HepG2 (cell line): Measurements from ENCODE around the gene HPS1. TPM values are rescaled to one million over a fixed set of nuclear protein-coding genes. Genes with fewer than 3 reads are reported as not detected.

Experiments
- ARNTL ChIP-seq: sonication (generic); formaldehyde crosslinking; IDR thresholded peaks from 2 replicates; pipeline ENCODE4 v1.4.0; 2020; ENCODE audit warnings: mild to moderate bottlenecking, missing genetic modification reagents
- HBP1 ChIP-seq: IDR thresholded peaks from 2 replicates; pipeline ENCODE4 v1.6.1; 2016; ENCODE audit warnings: low read depth, control low read depth
- HOXA9 ChIP-seq: sonication (generic); formaldehyde crosslinking; IDR thresholded peaks from 2 replicates; pipeline ENCODE4 v1.8.1; 2022; ENCODE audit warnings: missing genetic modification reagents, mild to moderate bottlenecking, moderate library complexity, borderline replicate concordance
- KDM2A ChIP-seq: sonication (generic); formaldehyde crosslinking; IDR thresholded peaks from 2 replicates; pipeline ENCODE4 v1.4.0; 2020; ENCODE audit warnings: low read depth, missing genetic modification reagents, borderline replicate concordance
- MAF1 ChIP-seq: sonication (generic); formaldehyde crosslinking; IDR thresholded peaks from 2 replicates; pipeline ENCODE4 v1.5.0; 2020; ENCODE audit warnings: missing genetic modification reagents, borderline replicate concordance
- MATR3 ChIP-seq: sonication (generic); formaldehyde crosslinking; IDR thresholded peaks from 2 replicates; pipeline ENCODE4 v1.4.0; 2020; ENCODE audit warnings: missing genetic modification reagents
- MXD4 ChIP-seq: IDR thresholded peaks from 2 replicates; pipeline ENCODE4 v1.6.1; 2016; ENCODE audit warnings: mild to moderate bottlenecking, missing biosample characterization, missing genetic modification reagents
- MYPOP ChIP-seq: sonication (generic); formaldehyde crosslinking; IDR thresholded peaks from 2 replicates; pipeline ENCODE4 v1.8.1; 2023; ENCODE audit warnings: mild to moderate bottlenecking, moderate library complexity, missing genetic modification reagents
- NR2C2 ChIP-seq: sonication (generic); formaldehyde crosslinking; IDR thresholded peaks from 2 replicates; pipeline ENCODE4 v1.4.0; 2020; ENCODE audit warnings: missing genetic modification reagents, mild to moderate bottlenecking, moderate library complexity, borderline replicate concordance
- PAX8 ChIP-seq: sonication (generic); formaldehyde crosslinking; IDR thresholded peaks from 2 replicates; pipeline ENCODE4 v1.8.0; 2022; ENCODE audit warnings: mild to moderate bottlenecking, missing genetic modification reagents, borderline replicate concordance
- RFX3 ChIP-seq: IDR thresholded peaks from 2 replicates; pipeline ENCODE4 v1.6.1; 2016; ENCODE audit warnings: missing biosample characterization, missing genetic modification reagents
- TBX2 ChIP-seq: sonication (generic); formaldehyde crosslinking; IDR thresholded peaks from 2 replicates; pipeline ENCODE4 v1.5.0; 2020; ENCODE audit warnings: missing genetic modification reagents, mild to moderate bottlenecking, borderline replicate concordance
- ZBTB20 ChIP-seq: sonication (generic); formaldehyde crosslinking; IDR thresholded peaks from 2 replicates; pipeline ENCODE4 v1.8.1; 2023; ENCODE audit warnings: missing genetic modification reagents, low read depth, mild to moderate bottlenecking, borderline replicate concordance
- ZBTB42 ChIP-seq: sonication (generic); formaldehyde crosslinking; IDR thresholded peaks from 2 replicates; pipeline ENCODE4 v1.5.0; 2020; ENCODE audit warnings: mild to moderate bottlenecking, missing genetic modification reagents
- ZFP1 ChIP-seq: IDR thresholded peaks from 2 replicates; pipeline ENCODE4 v1.6.1; 2016
- ZFP62 ChIP-seq: sonication (generic); formaldehyde crosslinking; IDR thresholded peaks from 2 replicates; pipeline ENCODE4 v1.4.0; 2020; ENCODE audit warnings: missing genetic modification reagents
- ZFP91 ChIP-seq: sonication (generic); formaldehyde crosslinking; IDR thresholded peaks from 2 replicates; pipeline ENCODE4 v1.9.0; 2022; ENCODE audit warnings: missing genetic modification reagents, mild to moderate bottlenecking, borderline replicate concordance
- ZMYM2 ChIP-seq: sonication (generic); formaldehyde crosslinking; IDR thresholded peaks from 2 replicates; pipeline ENCODE4 v1.8.0; 2022; ENCODE audit warnings: mild to moderate bottlenecking, missing genetic modification reagents
- ZNF205 ChIP-seq: IDR thresholded peaks from 2 replicates; pipeline ENCODE4 v1.6.1; 2018; ENCODE audit warnings: missing biosample characterization, missing genetic modification reagents
- ZNF33B ChIP-seq: sonication (generic); formaldehyde crosslinking; IDR thresholded peaks from 2 replicates; pipeline ENCODE4 v1.5.1; 2020; ENCODE audit warnings: mild to moderate bottlenecking, missing genetic modification reagents
- ZNF577 ChIP-seq: sonication (generic); formaldehyde crosslinking; IDR thresholded peaks from 2 replicates; pipeline ENCODE4 v1.4.0; 2020; ENCODE audit warnings: mild to moderate bottlenecking, low read depth, missing genetic modification reagents, borderline replicate concordance
- ZNF605 ChIP-seq: sonication (generic); formaldehyde crosslinking; IDR thresholded peaks from 2 replicates; pipeline ENCODE4 v1.8.0; 2022; ENCODE audit warnings: mild to moderate bottlenecking, missing genetic modification reagents
- ZNF747 ChIP-seq: sonication (generic); formaldehyde crosslinking; IDR thresholded peaks from 2 replicates; pipeline ENCODE4 v1.8.1; 2023; ENCODE audit warnings: missing genetic modification reagents, mild to moderate bottlenecking, borderline replicate concordance
- ZNF775 ChIP-seq: sonication (generic); formaldehyde crosslinking; IDR thresholded peaks from 2 replicates; pipeline ENCODE4 v1.4.0; 2020; ENCODE audit warnings: missing genetic modification reagents, mild to moderate bottlenecking, moderate library complexity, borderline replicate concordance
- ZXDC ChIP-seq: sonication (generic); formaldehyde crosslinking; IDR thresholded peaks from 2 replicates; pipeline ENCODE4 v1.5.0; 2020; ENCODE audit warnings: mild to moderate bottlenecking, missing genetic modification reagents
- polyA plus RNA-seq, 8 experiments: library from polyadenylated mRNA; depleted of rRNA in 3 of 8; stranded (reverse) in 7 of 8; unstranded in 1 of 8; fragments of >200 nt; fragmentation: Illumina TruSeq in 4 of 8; extraction: Trizol in 4 of 8; gene quantifications; 2 replicates each; pipeline versions ENCODE4 v1.2.1 to v1.2.3, GENCODE V29; 2011 to 2016; ENCODE audit warnings: low read depth in 4 of 8, missing spikeins in 1 of 8, mixed read lengths in 1 of 8; ENCODE audit not compliant: insufficient read depth in 1 of 8
- total RNA-seq, 5 experiments: library from RNA; depleted of rRNA; stranded (reverse); fragments of >200 nt; fragmentation: Illumina TruSeq; extraction: Trizol; gene quantifications; 2 replicates each; pipeline ENCODE4 v1.2.3, GENCODE V29; 2016; ENCODE audit warnings: low read depth in 1 of 5

HPS1 gene
- total and polyA plus RNA-seq, 2 of the 13 experiments (the other 11 are each of a cell fraction or from before 2014, with no cell fraction given), result 24.6 to 25.8 TPM

GRCh38 chr10:98446661-98447221 is at the start of gene HPS1 (continued):
- TF ChIP-seq ZFP91 (no peak), PAX8 (CRISPR knock-in tag) (no peak), ZNF605 (no peak; the same call in 1 of the 2 replicates), TBX2 (CRISPR knock-in tag) (peak; percentile 39; the same call in 1 of the 2 replicates), ARNTL (CRISPR knock-in tag) (peak; percentile 98), ZBTB42 (CRISPR knock-in tag) (no peak), ZNF577 (CRISPR knock-in tag) (no peak), ZFP62 (CRISPR knock-in tag) (no peak), ZNF205 (no peak), ZFP1 (no peak), ZXDC (CRISPR knock-in tag) (no peak), ZMYM2 (CRISPR knock-in tag) (peak; percentile 88), MAF1 (CRISPR knock-in tag) (no peak), ZBTB20 (CRISPR knock-in tag) (peak; percentile 50; the same call in 1 of the 2 replicates), NR2C2 (CRISPR knock-in tag) (no peak), KDM2A (CRISPR knock-in tag) (peak; percentile 34; the same call in 1 of the 2 replicates), RFX3 (CRISPR knock-in tag) (no peak), HOXA9 (CRISPR knock-in tag) (no peak), HBP1 (CRISPR knock-in tag) (no peak; the same call in 1 of the 2 replicates), MYPOP (CRISPR knock-in tag) (no peak), ZNF33B (CRISPR knock-in tag) (no peak), MXD4 (CRISPR knock-in tag) (0 out of 2 replicates have a peak, but pooled peaks have one; percentile 48), ZNF747 (CRISPR knock-in tag) (0 out of 2 replicates have a peak, but pooled peaks have one; percentile 39), ZNF775 (no peak), MATR3 (CRISPR knock-in tag) (no peak)
